Uterus (tissue), 4 donors: ENCODE data around the gene IL22RA1. TPM values are rescaled to one million over a fixed set of nuclear protein-coding genes. Genes with fewer than 3 reads are reported as not detected.

Experiments
- DNase-seq, 2 donors: peaks; one replicate each; pipeline ENCODE4 v3.0.0-alpha.2; 2019 to 2020
- H3K27ac ChIP-seq, 2 donors: fragments of 200-600 bp; sonication (generic); 1 replicate in 1 of 2; 2 replicates in 1 of 2; pipeline ENCODE4 v1.5.1; 2016 to 2018
- H3K27me3 ChIP-seq, 2 donors: fragments of 200-600 bp; sonication (generic); one replicate each; pipeline ENCODE4 v1.5.1; 2018 to 2019; ENCODE audit warnings: control low read depth in 1 of 2
- H3K36me3 ChIP-seq, 2 donors: fragments of 200-600 bp; sonication (generic); one replicate each; pipeline ENCODE4 v1.5.1; 2019; ENCODE audit warnings: control low read depth in 1 of 2
- H3K4me1 ChIP-seq, 2 donors: fragments of 200-600 bp; sonication (generic); one replicate each; pipeline ENCODE4 v1.5.1; 2018 to 2019; ENCODE audit warnings: control low read depth in 1 of 2
- H3K4me3 ChIP-seq, 2 donors: fragments of 200-600 bp; sonication (generic); 1 replicate in 1 of 2; 2 replicates in 1 of 2; pipeline ENCODE4 v1.5.1; 2018 to 2019; ENCODE audit warnings: mild to moderate bottlenecking in 1 of 2
- H3K9me3 ChIP-seq, 2 donors: fragments of 200-600 bp; sonication (generic); one replicate each; pipeline ENCODE4 v1.5.1; 2019; ENCODE audit warnings: control low read depth in 1 of 2
- CTCF ChIP-seq, 4 experiments: fragments of 200-600 bp in 2 of 4; fragments of 450-650 bp in 2 of 4; sonication (generic) in 2 of 4; IDR thresholded peaks; one replicate each; pipeline ENCODE4 v1.5.1; 2016 to 2019; ENCODE audit warnings: antibody characterized with exemption in 4 of 4, mild to moderate bottlenecking in 2 of 4, moderate library complexity in 1 of 4
- POLR2A ChIP-seq, 2 donors: fragments of 450-650 bp; IDR thresholded peaks; one replicate each; pipeline ENCODE4 v1.6.1; 2016; ENCODE audit warnings: antibody characterized with exemption in 2 of 2, mild to moderate bottlenecking in 1 of 2, moderate library complexity in 1 of 2
- intact Hi-C: fragments of 100-400 bp; cut with DNase I; formaldehyde crosslinking; loops from one replicate; pipeline ENCODE4 v1.15.1; 2023; ENCODE audit warnings: low total_unique reads
- total RNA-seq, 4 donors: library from RNA; depleted of rRNA in 3 of 4; stranded (reverse); fragments of >200 nt in 3 of 4; gene quantifications; one replicate each; pipeline versions ENCODE4 v1.1.0 to v1.2.4, GENCODE V29; 2014 to 2023
- donor health status: DM: yes; HTN: yes; CAD: no.

IL22RA1 gene
- total RNA-seq, 4 donors from 2014 or later, result 0.21 to 0.37 TPM; not detected in 2

GRCh38 chr1:24181619-24182018, 38.7 kb upstream of the IL22RA1 start:
- intact Hi-C loops, result no loop called here
- DNase-seq, result no peak
- Histone ChIP-seq H3K9me3 (no peaks in the 10 kb centered on the region), H3K4me1 (no peaks in the 10 kb centered on the region), H3K27ac (no peak overlapping the region), H3K4me3 (no peak overlapping the region), H3K27me3 (no peaks in the 10 kb centered on the region), H3K36me3 (no peaks in the 10 kb centered on the region)
- TF ChIP-seq POLR2A (IDR thresholded peaks at IDR 0.05) (no peak), CTCF (IDR thresholded peaks at IDR 0.05) (no peak)

GRCh38 chr1:24180676-24181075, 37.7 kb upstream of the IL22RA1 start:
- Histone ChIP-seq H3K27ac (no peak overlapping the region), H3K9me3 (no peaks in the 10 kb centered on the region), H3K4me3 (no peak overlapping the region), H3K36me3 (no peaks in the 10 kb centered on the region), H3K4me1 (no peaks in the 10 kb centered on the region), H3K27me3 (no peaks in the 10 kb centered on the region)
- no peak for DNase-seq
- TF ChIP-seq CTCF (IDR thresholded peaks at IDR 0.05) (no peak), POLR2A (IDR thresholded peaks at IDR 0.05) (no peak)
- intact Hi-C loops, result no loop called here

- intact Hi-C loops, result no loop called here
Observed at GRCh38 chr1:24179251-24179840, 36.4 kb upstream of the IL22RA1 start.

GRCh38 chr1:24178407-24178806, 35.5 kb upstream of the IL22RA1 start:
- H3K27me3 ChIP-seq, result no peaks in the 10 kb centered on the region
- no peaks in the 10 kb centered on the region for H3K9me3 ChIP-seq
- TF ChIP-seq CTCF (IDR thresholded peaks at IDR 0.05) (no peak), POLR2A (IDR thresholded peaks at IDR 0.05) (no peak)
- H3K27ac ChIP-seq, result no peak overlapping the region
- intact Hi-C loops, result no loop called here
- no peak for DNase-seq
- H3K4me1 ChIP-seq, result no peaks in the 10 kb centered on the region
- H3K4me3 ChIP-seq, result no peak overlapping the region
- H3K36me3 ChIP-seq, result no peaks in the 10 kb centered on the region

More at GRCh38 chr1:24179251-24179840, 36.4 kb upstream of the IL22RA1 start:
- Histone ChIP-seq H3K4me1 (no peaks in the 10 kb centered on the region), H3K27me3 (no peaks in the 10 kb centered on the region), H3K9me3 (no peaks in the 10 kb centered on the region), H3K4me3 (no peak overlapping the region), H3K27ac (no peak overlapping the region), H3K36me3 (no peaks in the 10 kb centered on the region)
- no peak for DNase-seq
- TF ChIP-seq CTCF (IDR thresholded peaks at IDR 0.05) (no peak), POLR2A (IDR thresholded peaks at IDR 0.05) (no peak)

- Histone ChIP-seq H3K9me3 (no peaks in the 10 kb centered on the region), H3K4me3 (no peak overlapping the region), H3K36me3 (no peaks in the 10 kb centered on the region), H3K4me1 (no peaks in the 10 kb centered on the region), H3K27ac (no peak overlapping the region), H3K27me3 (no peaks in the 10 kb centered on the region)
- intact Hi-C loops, result no loop called here
- DNase-seq, result no peak
- no peak for TF ChIP-seq CTCF (IDR thresholded peaks at IDR 0.05)
- no peak for TF ChIP-seq POLR2A (IDR thresholded peaks at IDR 0.05)
Observed at GRCh38 chr1:24177161-24177560, 34.2 kb upstream of the IL22RA1 start.
